Kidney glomerular epithelial cell (primary cell): Measurements from ENCODE around the gene SIAH2.

ENCODE experiments used
- DNase-seq: peaks from one replicate; lab custom pipeline; 2025; lab: John Stamatoyannopoulos, UW

Gene SIAH2

GRCh38 chr3:150733936-150734794 lies 28.8 kb downstream of the SIAH2 start:
- DNase-seq: no peak

DNA sequence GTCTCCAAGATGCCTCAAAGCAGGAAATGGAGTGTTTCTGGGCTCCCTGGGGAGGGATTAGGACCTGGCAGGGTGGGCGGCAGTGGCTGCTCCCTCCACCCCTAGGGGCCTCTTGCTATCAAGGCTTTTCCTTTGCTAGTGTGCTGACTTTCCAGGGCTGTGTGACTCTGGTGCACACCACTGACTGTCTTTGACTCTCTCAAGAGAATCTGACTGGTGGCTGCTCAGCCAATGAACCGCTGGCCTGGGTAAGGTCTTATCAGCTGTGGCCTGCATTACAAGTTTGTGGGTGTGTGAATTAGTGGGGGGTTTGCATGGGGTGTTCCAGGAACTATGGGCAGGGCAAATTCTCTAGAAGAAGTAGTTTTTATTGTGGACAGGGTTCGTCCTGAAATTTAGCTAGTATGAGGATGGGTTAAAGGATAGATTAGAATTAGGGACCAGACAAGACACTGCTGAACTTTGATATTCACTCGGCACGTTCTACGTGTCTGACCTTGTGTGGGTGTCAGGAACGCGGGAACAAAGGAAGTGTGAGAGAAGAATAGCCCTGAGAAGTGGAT lies 29.5 kb downstream of the SIAH2 start:
- DNase-seq: no peak

DNA sequence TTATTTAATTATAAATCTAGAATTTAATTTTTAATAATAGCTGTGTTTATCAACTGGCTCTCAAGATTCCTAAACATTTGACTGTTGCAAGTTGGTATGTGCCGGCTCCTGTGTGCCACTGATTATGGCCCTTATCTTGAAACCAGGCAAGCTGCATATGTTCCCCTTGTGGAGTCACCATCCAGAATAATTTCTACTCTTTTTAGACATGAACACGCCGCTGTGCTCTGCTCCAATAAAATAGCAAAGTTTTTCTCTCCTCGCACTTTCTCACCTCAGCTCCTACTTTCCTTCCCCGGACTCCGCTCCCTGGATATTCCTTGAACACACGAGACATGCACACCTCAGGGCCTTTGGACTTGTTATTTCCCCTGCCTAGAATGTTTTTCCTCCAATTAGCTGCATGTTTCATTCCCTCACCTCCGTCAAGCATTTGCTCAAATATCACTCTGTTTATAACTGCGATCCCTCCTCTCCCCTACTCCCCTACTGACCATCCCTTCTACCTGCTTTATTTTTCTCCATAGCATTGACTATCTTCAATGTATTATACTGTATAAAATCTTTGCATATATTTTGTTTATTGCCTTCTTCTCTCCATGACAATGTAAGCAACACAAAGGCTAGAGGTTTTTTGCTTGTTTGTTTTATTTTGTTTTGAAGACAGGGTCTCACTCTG lies 33.1 kb downstream of the SIAH2 start:
- no peak for DNase-seq

DNA sequence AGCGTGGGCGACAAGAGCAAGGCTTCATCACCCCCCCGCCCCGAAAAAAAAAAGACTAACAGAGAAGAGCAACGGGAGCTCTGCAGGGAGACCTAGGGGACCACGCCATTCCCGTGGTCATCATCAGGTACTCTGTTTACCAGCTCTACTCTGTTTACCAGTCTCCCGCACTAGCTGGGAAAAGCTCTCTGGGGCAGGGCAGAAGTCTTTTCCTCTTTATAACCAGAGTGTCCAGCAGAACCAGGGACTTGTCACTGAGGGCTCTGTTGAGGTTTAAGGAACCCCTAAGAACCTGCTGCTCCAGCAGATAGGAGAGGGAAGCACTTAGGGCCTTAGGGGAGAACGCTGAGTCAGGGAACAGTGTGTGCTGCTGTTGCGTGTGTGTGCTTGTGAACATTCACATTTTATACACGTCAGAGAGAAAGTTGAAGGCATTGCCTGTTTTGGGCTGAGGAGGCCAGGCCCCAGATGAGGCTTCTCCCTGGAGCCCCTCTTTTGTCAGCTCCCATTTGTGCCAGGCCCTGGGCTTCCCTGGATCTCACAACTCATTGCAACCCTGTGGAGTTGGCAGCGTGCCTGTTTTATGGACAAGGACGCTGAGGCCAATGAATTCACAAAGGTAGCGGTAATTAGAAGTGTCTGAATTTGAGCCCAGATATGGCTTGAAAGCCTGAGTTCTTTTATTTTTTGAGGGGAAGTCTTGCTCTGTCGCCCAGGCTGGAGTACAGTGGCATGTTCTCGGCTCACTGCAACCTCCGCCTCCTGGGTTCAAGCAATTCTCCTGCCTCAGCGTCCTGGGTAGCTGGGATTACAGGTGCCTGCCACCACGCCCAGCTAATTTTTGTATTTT lies 35.1 kb downstream of the SIAH2 start:
- DNase-seq: no peak

GRCh38 chr3:150725548-150725947 lies 37.4 kb downstream of the SIAH2 start:
- DNase-seq: no peak

GRCh38 chr3:150723946-150724345 lies 39.0 kb downstream of the SIAH2 start:
- no peak for DNase-seq

GRCh38 chr3:150722267-150722666 lies 40.7 kb downstream of the SIAH2 start:
- no peak for DNase-seq

GRCh38 chr3:150721285-150722130 lies 41.5 kb downstream of the SIAH2 start:
- DNase-seq: peak; percentile 59

- no peak for DNase-seq
Observed at GRCh38 chr3:150720444-150720843, 42.5 kb downstream of the SIAH2 start.

DNA sequence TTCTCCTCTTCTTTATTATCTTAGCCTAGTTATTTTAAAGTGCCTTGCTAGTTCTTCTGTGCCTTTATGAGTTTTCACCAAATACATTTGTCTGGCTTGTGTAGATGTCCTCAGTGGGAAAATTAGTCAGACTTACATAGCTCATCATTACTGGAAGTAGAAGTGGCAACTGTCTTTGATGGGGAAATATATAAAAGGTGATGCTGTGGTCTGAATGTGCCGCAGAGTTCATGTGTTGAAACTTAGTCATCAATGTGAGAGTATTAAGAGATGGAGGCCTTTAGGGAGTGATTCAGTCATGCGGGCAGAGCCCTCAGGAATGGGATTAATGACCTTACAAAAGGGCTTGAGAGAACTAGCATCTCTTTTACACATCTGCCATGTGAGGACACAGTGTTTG lies 52.9 kb downstream of the SIAH2 start:
- peak; percentile 3 for DNase-seq

GRCh38 chr3:150703756-150704344 lies 59.1 kb downstream of the SIAH2 start, which contains the start of gene ERICH6:
ERICH6 (minus strand) TSS chr3:150703920; CDS start chr3:150703898, 22 bp downstream.
- DNase-seq: peak; percentile 85

- no peak for DNase-seq
Observed at GRCh38 chr3:150703299-150703755, 59.6 kb downstream of the SIAH2 start.

DNA sequence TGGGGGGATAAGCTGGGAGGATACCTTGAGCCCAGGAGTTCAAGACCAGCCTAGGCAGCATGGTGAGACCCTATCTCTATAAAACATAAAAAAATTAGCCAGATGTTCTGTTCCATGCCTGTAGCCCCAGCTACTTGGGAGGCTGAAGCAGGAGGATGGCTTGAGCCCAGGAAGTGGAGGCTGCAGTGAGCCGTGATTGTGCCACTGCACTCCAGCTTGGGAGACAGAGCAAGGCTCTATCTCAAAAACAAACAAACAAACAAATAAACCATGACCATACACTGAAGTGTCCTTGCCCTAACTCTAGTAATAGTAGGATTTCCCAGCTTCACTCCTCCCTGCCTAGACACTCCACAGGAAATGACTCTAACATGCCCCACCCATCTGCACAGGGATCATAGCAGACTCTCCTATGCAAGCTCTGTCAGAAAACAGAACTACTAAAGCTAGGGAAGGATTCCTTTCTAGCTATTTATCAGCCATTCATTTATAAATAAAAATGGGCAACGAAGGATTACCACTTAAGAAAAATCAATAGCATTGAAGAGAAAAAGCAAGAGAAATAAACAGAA lies 63.8 kb downstream of the SIAH2 start:
- DNase-seq: no peak

GRCh38 chr3:150697646-150698045 lies 65.3 kb downstream of the SIAH2 start:
- no peak for DNase-seq

- no peak for DNase-seq
Observed at GRCh38 chr3:150691414-150692040, 71.4 kb downstream of the SIAH2 start.
